HEK293T (cell line): ENCODE data around the gene TMEM181.

ENCODE experiments used
- ARNT ChIP-seq: fragments of 450-650 bp; IDR thresholded peaks from 2 replicates; pipeline ENCODE4 v1.6.1; 2017; ENCODE audit warnings: mild to moderate bottlenecking
- ELF4 ChIP-seq: fragments of 450-650 bp; IDR thresholded peaks from 2 replicates; pipeline ENCODE4 v1.6.1; 2017; ENCODE audit warnings: antibody characterized with exemption
- FOXA1 ChIP-seq: fragments of 450-650 bp; IDR thresholded peaks from 2 replicates; pipeline ENCODE4 v1.6.1; 2016; ENCODE audit warnings: mild to moderate bottlenecking
- FOXM1 ChIP-seq: fragments of 450-650 bp; IDR thresholded peaks from 2 replicates; pipeline ENCODE4 v1.6.1; 2017; ENCODE audit warnings: mild to moderate bottlenecking, borderline replicate concordance
- LEF1 ChIP-seq: fragments of 450-650 bp; IDR thresholded peaks from 2 replicates; pipeline ENCODE4 v1.6.1; 2017; ENCODE audit warnings: mild to moderate bottlenecking, borderline replicate concordance
- SP1 ChIP-seq: fragments of 450-650 bp; IDR thresholded peaks from 2 replicates; pipeline ENCODE4 v1.6.1; 2017
- SUZ12 ChIP-seq: fragments of 450-650 bp; IDR thresholded peaks from 2 replicates; pipeline ENCODE4 v1.6.1; 2016; ENCODE audit warnings: mild to moderate bottlenecking
- TARDBP ChIP-seq: fragments of 450-650 bp; IDR thresholded peaks from 2 replicates; pipeline ENCODE4 v1.6.1; 2016

DNA sequence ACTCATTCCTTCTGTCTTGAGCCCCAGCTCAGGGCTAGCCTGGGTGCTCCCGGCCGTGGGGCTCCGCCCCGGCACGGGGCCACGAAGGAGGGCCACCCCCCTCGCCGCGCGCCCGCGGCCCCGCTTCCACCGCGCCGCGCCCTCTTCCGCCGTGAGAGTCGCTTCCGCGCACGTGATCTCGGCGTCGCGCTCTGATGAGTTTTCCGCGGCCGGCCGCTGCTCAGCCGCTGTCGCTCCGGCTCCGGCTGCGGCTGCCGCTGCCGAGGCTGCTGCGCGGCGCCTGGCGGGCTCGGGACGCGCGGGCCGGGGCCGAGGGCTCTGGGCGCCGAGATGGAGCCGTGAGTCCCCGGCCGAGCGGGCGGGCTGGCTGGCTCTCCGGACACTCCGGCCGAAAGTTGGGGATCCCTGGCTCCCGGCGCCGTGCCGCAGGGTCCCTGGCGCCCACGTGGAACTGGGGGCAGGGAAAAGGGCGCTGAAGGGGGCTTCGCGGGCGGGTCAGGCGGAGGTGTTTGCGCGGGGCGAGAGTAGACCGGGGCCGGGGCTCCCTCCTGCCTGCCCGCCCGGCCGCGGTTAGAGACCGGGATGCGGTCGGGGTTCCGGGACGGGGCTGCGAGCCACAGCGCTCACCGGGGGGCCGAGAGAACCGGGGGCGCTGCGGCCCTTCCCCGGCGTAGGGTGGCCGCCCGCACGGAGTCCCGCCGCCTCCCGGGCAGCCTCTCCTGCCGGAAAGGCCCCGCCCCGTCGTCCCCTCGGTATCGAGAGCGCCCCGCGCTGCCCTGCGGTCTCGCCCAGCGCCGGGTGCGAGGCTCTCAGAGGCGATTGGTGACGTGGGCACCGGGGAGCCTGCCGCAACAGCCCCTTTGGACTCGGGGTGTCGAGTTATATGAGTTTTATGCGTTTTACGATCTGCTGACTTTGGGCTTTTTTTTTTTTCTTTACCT, at the start of gene TMEM181:
- TF ChIP-seq SP1 (no peak), ELF4 (no peak), SUZ12 (no peak), FOXM1 (peak; percentile 76), LEF1 (no peak), TARDBP (no peak), ARNT (peak; percentile 69; the same call in 1 of the 2 replicates), FOXA1 (no peak)
